NCI-H524 treated with DMSO at 0.1 percent for 48 hours (cell line): ENCODE measurements around the gene MAGI2.
"Not testable (repeated sequence)": the region's sequence is repeated elsewhere in the genome, so short reads cannot be mapped to it uniquely, and the experiment has no call there.

Experiments used
- DNase-seq: peaks from one replicate; lab custom pipeline; 2025; lab: John Stamatoyannopoulos, UW

The MAGI2 gene

DNA sequence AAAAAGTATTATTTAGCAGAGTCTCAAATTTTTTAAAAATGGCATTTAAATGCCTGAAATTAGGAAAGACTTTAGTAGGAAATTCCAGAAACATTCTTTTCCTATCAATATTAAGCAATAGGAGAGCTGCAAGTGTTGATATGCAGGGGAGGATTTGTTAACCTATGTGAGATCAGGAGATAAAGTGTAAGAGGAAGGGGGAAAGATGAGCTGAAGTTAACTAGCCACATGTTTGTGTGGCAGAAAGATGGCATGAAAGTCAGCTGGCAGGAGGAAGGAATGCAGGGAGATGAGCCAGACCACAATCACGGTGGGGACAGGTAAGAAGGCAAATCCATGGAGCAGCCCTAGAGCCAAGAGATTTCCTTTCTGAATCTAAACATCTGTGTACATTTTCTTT is 303.6 kb downstream of the MAGI2 start:
- no peak for DNase-seq

DNA sequence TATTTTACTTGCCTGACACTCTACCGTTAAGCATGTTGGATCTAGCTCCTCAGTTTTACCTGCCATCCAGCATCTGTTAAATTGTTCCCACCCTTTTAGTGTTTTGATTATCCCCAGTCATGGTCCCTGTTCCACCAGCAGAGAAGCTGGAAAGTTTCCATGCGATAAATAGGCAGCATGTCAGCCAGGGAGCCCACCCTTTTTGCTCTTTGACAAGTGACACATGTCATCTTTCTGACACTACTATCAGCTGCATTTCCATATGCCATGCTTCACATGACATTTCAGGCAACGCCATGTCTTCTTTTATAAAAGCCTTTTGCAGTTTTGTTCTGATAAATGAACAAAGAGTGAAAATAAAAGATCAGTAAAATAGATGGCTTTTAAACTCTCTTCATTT is 310.8 kb downstream of the MAGI2 start:
- no peak for DNase-seq

GRCh38 chr7:79141252-79141651 is 312.2 kb downstream of the MAGI2 start:
- DNase-seq, result no peak

- no peak for DNase-seq
These were observed 315.5 kb downstream of the MAGI2 start for GRCh38 chr7:79137942-79138341.

DNA sequence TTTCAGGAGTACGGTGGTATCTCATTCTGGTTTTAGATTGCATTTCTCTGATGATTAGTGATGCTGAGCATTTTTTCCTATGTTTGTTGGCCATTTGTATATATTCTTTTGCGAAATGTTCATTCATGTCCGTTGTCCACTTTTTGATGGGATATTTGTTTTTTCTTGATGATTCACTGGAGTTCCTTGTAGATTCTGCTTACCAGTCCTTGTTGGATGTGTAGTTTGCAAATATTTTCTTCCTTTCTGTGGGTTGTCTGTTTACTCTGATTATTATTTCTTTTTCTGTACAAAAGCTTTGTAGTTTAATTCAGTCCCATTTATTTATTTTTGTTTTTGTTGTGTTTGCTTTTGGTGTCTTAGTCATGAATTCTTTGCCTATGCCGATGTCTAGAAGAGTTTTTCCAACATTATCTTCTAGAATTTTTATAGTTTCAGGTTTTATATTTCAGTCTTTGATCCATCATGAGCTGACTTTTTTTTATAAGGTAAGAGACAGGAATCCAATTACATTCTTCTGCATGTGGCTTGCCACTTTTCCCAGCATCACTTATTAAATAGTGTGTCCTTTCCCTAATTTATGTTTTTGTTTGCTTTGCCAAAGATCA is 320.5 kb downstream of the MAGI2 start:
- DNase-seq, result no peak

GRCh38 chr7:79130715-79131114 is 322.8 kb downstream of the MAGI2 start:
- DNase-seq, result no peak

DNA sequence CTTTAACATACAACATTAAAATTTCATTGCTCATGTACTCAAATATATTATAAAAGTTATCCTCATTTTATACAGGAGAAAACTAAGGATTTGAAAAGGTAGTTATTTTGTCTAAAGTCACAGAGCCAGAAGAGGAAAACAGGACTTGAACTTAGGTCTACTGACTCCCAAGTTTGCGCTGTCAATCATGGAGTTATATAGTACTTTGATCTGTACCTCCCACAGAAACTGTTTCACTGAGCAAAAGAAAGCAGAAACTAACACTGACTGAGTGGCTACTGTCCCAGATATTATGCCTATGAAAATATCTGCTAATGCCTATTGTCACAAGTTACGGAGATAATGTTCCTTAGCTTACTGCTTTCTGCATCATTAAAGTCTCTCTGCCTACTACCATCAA is 329.1 kb downstream of the MAGI2 start:
- no peak for DNase-seq

DNA sequence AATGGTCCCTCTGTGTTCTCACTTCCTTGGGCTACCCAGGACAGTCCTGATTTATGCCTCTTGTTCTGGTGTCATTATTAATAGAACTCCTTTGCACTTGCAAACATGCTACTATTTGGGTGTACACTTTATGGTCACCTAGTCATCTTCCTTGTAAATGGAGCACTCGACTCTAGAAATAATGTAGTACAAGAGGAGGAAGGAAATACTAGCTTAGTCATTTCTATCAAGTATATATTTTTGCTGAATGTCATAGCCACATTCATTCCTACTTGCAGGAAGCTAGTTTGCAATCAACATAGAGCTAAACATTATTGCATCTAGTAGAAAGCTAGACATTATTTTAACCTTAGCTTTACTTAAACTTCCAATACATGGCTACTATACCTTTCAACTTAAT is 335.3 kb downstream of the MAGI2 start:
- no peak for DNase-seq

GRCh38 chr7:79096361-79096805 is 357.1 kb downstream of the MAGI2 start:
- no peak for DNase-seq

GRCh38 chr7:79093421-79093820 is 360.0 kb downstream of the MAGI2 start:
- no peak for DNase-seq

GRCh38 chr7:79091661-79092060 is 361.8 kb downstream of the MAGI2 start:
- no peak for DNase-seq

- DNase-seq, result no peak
These were observed 362.5 kb downstream of the MAGI2 start for GRCh38 chr7:79091011-79091410.

GRCh38 chr7:79090543-79090942 is 362.9 kb downstream of the MAGI2 start:
- DNase-seq, result no peak

DNA sequence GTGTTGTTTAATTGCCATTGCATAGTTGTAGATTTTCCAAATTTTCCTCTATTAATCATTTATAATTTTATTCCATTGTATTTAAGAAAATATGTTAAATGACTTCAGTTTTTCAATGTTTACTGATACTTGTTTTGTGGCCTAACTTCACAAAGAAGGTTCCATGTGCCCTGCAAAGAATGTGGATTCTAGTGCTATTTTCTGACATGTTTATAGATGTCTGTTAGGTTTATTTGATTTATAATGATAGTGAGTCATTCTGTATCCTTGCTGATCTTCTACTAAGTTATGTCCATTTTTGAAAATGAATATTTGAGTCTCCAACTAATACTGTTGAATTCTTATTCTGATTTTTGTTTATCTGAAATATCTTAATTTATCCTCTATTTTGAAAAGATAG is 369.0 kb downstream of the MAGI2 start:
- no peak for DNase-seq

DNA sequence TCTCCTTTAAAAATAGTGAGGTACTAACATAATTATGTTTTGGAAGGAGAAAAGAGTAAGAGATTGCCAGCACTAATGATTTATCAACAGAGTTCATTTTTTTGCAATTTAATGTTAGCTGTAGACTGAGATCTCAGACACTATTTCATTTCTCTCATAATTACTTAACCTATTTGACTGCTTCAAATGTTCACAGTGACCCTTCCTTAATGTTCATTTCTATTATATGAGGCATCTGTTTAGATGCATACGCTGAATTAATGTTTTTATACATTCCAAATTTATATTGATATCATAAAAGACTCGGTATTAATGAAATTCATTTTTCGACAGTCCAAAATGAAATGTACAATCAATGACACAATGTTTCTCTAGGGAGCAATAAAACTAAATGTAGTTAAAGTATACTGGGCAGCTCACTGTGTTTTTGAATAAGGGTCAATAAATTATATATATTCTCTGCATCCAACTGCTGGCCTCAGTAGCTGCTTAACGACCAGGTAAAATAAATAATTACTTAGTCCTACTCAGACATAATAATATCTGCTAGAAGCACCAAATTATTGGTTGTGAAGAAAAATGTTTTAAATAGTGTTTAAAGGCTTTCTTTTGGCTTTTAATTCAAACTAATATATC is 373.4 kb downstream of the MAGI2 start:
- no peak for DNase-seq

DNA sequence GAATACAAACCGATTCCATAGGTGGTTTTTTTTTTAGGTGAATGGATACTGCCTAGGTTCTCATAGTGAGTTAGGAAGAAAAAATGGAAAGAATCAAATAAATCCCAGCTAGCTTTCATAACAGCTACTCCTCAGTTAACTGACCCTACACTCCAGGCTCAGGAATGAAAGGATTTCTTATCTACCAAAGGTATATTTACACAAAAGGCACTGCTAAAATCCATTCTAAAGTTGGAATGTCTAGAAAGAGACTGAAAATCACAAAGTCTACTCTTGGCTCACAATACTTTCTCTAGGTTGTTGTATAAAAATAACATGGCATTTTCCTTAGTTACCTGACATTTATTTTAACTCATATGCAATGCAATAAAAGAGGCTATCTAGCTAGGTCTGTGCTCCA is 375.2 kb downstream of the MAGI2 start:
- DNase-seq, result no peak

DNA sequence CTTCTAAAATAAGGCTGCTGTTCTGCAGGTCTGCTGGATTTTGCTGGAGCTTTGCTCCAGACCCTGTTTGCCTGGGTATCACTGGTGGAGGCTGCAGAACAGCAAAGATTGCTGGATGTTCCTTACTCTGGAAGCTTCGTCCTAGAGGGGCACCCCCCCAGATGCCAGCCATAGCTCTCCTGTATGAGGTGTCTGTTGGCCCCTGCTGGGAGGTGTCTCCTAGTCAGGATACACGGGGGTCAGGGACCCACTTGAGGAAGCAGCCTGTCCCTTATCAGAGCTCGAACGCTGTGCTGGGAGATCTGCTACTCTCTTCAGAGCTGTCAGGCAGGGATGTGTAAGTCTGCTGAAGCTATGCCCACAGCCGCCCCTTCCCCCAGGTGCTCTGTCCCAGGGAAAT is 382.3 kb downstream of the MAGI2 start:
- DNase-seq, result not testable (repeated sequence)

GRCh38 chr7:79064187-79064823 is 389.2 kb downstream of the MAGI2 start:
- no peak for DNase-seq

DNA sequence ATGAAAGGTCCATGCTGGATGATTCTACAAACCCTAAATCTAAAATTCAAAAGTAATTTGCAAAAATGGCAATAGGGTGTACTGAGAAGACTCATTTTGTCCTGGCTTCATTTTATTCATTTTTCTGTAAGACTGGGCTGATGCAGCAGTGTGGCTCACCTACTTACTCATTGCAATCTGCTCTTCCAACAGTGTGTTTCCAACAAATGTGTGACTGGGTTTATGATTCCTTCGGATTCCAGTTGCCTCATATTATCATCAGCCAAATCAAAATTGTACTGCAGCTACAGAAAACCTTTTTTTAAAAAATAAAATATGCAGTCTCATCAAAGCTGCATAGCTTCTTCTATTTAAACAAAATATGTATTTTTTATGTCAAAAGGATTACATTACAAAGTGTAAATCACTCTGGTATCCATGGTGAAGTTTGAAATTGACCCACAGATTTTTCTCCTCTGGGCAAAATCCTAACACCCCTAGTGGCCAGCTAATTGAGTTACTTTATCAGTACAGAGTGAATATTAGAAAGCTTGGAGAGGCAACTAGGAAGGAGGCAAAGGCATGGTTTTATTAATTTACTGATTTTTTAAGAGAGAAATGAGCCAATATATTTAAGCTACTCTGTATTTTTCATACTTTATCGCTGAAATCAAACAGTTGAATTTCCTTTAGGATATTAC is 390.3 kb downstream of the MAGI2 start:
- no peak for DNase-seq

DNA sequence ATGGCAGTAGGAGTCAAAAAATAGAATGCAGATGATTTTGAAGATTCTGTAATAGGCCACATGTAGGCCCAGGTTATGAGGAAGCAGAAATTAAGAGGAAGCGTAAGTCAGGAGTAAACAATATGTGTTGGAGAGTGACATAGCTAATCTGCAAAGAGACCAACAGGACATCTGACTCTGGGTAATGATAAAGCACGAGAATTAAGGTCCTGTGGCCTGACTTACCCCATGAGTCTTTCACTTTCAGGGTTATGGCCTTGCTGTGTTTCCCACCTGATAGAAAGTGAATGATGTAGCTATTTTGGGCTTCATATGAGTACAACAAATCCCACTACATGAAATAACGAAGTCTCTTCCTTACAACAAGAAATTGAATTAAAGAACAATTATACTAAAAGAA is 393.0 kb downstream of the MAGI2 start:
- no peak for DNase-seq

DNA sequence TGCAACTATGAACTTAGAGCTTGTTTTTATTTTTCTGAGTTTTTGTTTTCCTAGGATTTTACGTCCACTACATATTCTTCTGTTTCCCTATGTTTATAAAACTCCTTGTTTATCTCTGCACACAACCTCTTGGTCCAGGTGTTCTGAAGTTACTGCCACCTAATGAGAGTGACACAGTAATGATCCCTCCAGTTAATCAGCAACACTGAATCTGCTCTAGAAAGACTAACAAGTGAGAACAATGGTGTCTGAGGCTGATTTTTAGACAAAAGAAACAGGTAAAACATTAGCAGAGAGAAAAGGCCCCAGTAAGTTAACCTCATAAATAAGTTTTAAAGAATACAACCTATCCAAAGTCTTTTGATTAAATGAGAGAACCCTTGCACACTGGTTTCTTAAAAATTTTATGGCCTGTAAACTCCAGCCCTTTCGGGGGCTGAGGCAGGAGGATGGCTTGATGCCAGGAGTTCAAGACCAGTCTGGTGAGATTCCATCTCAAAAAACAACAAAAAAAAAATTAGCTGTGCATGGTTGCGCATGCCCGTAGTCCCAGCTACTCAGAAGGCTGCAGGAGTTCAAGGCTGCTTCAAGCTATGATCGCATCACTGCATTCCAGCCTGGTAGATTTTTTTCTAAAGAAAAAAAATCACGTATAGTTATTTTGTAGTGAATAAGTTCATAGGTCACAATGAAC is 397.6 kb downstream of the MAGI2 start:
- no peak for DNase-seq

- no peak for DNase-seq
These were observed 401.6 kb downstream of the MAGI2 start for GRCh38 chr7:79051915-79052314.
